ENCODE results near the gene UMODL1.

GRCh38 chr21:42084079-42084478, 13.0 kb downstream of the UMODL1 start:
- TF ChIP-seq CTCF (IDR thresholded peaks at IDR 0.05) (no peak), POLR2A (IDR thresholded peaks at IDR 0.05) (no peak)

All from adrenal gland (tissue), 5 donors.